Ectodermal cell (in vitro differentiated cells): ENCODE measurements around the gene PIBF1.

Experiments used
- H3K27ac ChIP-seq: 2 replicates; pipeline ENCODE4 v1.7.0; 2013; ENCODE audit warnings: mild to moderate bottlenecking, low read depth, low read length; ENCODE audit not compliant: insufficient read depth, poor library complexity, severe bottlenecking
- H3K27me3 ChIP-seq: 2 replicates; pipeline ENCODE4 v1.7.0; 2013; ENCODE audit warnings: mild to moderate bottlenecking, low read length; ENCODE audit not compliant: insufficient read depth, control insufficient read depth, poor library complexity, severe bottlenecking
- H3K36me3 ChIP-seq: one replicate; pipeline ENCODE4 v1.7.0; 2013; ENCODE audit warnings: low read length; ENCODE audit not compliant: control insufficient read depth, insufficient read depth
- H3K4me1 ChIP-seq: one replicate; pipeline ENCODE4 v1.7.0; 2013; ENCODE audit warnings: low read length; ENCODE audit not compliant: control insufficient read depth, insufficient read depth
- H3K4me3 ChIP-seq: 2 replicates; pipeline ENCODE4 v1.7.0; 2013; ENCODE audit warnings: low read depth, low read length, control low read depth; ENCODE audit not compliant: insufficient read depth
- H3K9me3 ChIP-seq: 2 replicates; pipeline ENCODE4 v1.7.0; 2013; ENCODE audit warnings: mild to moderate bottlenecking, low read length, moderate library complexity; ENCODE audit not compliant: control insufficient read depth
- WGBS, 2 experiments: methylation state at CpG; one replicate each; pipeline ENCODE4 v1.1.7; 2013; ENCODE audit warnings: missing lambda C conversion rate in 2 of 2; 5-methylcytosine and 5-hydroxymethylcytosine counted together

The PIBF1 gene

GRCh38 chr13:73057284-73058063, 275.5 kb downstream of the PIBF1 start:
- WGBS, 2 experiments: 78 to 83% methylated on average over 3 of the region's 4 CpGs

DNA sequence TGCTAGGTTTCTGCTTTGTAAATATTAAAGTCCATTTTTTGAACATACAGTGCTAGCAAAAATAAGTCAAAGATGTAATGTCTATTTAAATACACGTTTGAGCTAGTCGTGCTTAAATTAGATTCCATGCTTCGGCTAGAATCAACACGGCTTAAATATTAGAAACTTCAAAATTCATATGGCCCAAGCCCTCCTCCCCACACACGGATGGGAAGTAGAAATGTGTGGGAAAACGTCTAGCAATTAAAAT, 276.1 kb downstream of the PIBF1 start:
- WGBS, 2 experiments: 35 to 39% methylated on average over 4 to 6 of the region's 6 CpGs
- Histone ChIP-seq H3K27ac (no peak overlapping the region), H3K27me3 (peaks cover 66% of the 10 kb centered on the region), H3K9me3 (no peaks in the 10 kb centered on the region), H3K4me3 (no peak overlapping the region), H3K36me3 (no peaks in the 10 kb centered on the region), H3K4me1 (no peaks in the 10 kb centered on the region)

More at GRCh38 chr13:73057284-73058063, 275.5 kb downstream of the PIBF1 start:
- H3K27me3 ChIP-seq: peaks cover 66% of the 10 kb centered on the region
- no peak overlapping the region for H3K27ac ChIP-seq
- no peaks in the 10 kb centered on the region for H3K4me1 ChIP-seq
- no peaks in the 10 kb centered on the region for H3K36me3 ChIP-seq
- no peaks in the 10 kb centered on the region for H3K9me3 ChIP-seq
- H3K4me3 ChIP-seq: no peak overlapping the region

GRCh38 chr13:73058432-73058735, 276.5 kb downstream of the PIBF1 start:
- Histone ChIP-seq H3K36me3 (no peaks in the 10 kb centered on the region), H3K27ac (no peak overlapping the region), H3K27me3 (peaks cover 69% of the 10 kb centered on the region), H3K4me1 (no peaks in the 10 kb centered on the region), H3K9me3 (no peaks in the 10 kb centered on the region), H3K4me3 (peak overlapping the region; percentile 58)
- WGBS, 2 experiments: 2 to 6% methylated on average over 8 of the region's 8 CpGs

GRCh38 chr13:73058736-73059459, 277.0 kb downstream of the PIBF1 start, which contains the start of gene KLF5:
Gene KLF5, plus strand, starts transcription at chr13:73059005. Its CDS starts 323 bp downstream, at chr13:73059328.
- Histone ChIP-seq H3K4me3 (peak within 1 kb of the TSS; percentile 58), H3K4me1 (no peaks in the 10 kb centered on the region), H3K9me3 (no peaks in the 10 kb centered on the region), H3K27ac (no peak within 1 kb of the TSS), H3K36me3 (no peaks in the 10 kb centered on the region), H3K27me3 (peaks cover 72% of the 10 kb centered on the region)
- 0 to 1% methylated on average over 93 of the region's 93 CpGs for WGBS, 2 experiments

DNA sequence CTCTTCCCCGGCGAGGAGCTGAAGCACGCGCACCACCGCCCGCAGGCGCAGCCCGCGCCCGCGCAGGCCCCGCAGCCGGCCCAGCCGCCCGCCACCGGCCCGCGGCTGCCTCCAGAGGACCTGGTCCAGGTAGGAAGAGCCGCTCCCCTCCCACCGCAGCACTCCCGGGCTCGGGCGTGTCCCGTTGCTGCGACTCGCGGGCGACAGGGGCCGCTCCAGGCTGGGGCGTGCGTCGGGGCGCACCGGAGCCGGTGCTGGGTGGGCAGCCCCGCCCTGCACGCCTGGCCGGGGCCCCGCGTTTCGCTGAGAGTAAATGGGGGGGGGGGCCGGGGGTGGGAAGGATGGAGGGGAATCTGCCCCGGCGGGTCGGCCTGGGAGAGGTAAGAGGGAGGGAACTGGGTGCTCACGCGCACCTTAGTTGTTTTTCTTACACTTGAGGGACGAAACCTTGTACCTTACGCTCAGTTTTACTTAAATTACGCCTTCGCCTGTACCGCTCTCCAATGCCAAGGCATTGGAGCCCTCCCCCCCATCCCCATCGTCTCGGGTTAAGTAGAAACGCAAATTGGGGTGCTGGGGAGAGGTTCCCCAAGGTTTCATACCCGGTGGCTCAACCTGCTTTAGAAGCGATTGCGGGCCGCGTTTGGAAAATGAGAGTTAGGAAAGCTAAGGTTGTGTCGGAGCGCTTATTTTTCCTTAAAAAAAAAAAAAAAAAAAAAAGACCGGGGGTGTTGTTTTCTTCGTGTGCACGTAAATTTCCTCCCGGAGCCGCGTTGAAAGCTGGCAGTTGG, 277.7 kb downstream of the PIBF1 start:
- Histone ChIP-seq H3K9me3 (no peaks in the 10 kb centered on the region), H3K4me3 (peak overlapping the region; percentile 58), H3K4me1 (no peaks in the 10 kb centered on the region), H3K27me3 (peaks cover 72% of the 10 kb centered on the region), H3K36me3 (no peaks in the 10 kb centered on the region), H3K27ac (no peak overlapping the region)
- 0 to 1% methylated on average over 67 to 68 of the region's 68 CpGs for WGBS, 2 experiments

DNA sequence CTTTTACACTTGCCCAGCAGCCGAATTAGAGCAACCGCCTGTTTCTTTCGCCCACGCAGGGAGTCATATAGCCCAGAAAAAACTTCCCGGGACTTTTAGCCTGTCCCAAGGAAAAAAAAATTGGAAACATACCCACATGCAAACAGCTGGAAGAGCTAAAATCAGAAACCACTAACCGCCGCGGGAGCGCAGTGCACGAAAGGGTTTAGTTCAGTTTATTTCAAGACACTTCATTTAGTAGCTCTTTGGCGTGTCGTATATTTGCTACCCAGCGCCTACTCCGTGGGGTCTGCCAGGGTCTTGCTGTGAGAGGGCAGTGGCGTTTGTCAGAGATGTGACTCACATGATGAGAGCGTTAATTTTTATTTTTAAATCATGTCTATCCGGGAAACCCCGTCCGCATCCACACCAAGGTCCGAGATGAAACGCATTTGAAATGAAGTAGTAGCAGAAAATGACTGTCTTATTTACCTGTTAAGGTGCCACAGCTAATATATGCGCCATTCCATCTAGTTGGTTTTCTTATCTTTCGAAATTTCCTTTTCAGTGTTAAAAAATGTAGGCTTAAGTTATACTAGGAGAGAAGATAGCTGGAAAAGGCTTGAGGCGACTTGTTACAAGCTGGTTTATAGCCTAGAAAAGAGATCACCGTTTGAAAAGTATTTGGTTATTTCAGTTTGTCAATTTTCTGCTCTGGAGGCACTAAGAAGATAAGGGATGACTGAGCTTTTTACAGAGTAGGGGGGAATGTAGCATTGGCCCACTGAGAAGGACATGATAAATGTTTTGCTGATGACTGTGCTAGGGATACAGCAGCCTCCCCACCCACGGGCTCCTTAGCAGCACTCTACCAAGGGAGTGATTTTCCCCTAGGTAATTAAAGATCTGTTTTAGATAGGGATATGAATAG, 278.6 kb downstream of the PIBF1 start:
- Histone ChIP-seq H3K36me3 (no peaks in the 10 kb centered on the region), H3K4me1 (no peaks in the 10 kb centered on the region), H3K9me3 (no peaks in the 10 kb centered on the region), H3K4me3 (peak overlapping the region; percentile 58), H3K27me3 (peaks cover 72% of the 10 kb centered on the region), H3K27ac (no peak overlapping the region)
- 15 to 16% methylated on average over 25 of the region's 26 CpGs for WGBS, 2 experiments

DNA sequence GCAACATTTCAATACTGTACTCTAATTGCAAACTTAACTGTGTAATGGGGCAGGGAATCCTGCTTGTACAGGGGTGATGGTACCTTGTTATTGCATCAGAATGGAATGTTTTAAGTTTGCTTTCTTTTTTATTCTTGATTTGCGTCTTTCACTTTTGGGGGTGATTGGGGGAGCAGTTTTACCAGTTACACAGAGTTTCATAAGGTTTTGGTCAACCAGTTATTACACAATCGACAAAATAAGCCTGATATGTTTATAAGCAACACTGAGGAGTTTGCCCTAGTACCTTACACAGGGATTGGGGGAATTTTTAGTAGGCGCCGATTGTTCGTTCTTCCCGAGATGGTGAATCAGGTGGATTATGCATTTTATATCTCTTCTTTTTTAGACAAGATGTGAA, 279.5 kb downstream of the PIBF1 start:
- Histone ChIP-seq H3K27ac (no peak overlapping the region), H3K27me3 (peaks cover 65% of the 10 kb centered on the region)

DNA sequence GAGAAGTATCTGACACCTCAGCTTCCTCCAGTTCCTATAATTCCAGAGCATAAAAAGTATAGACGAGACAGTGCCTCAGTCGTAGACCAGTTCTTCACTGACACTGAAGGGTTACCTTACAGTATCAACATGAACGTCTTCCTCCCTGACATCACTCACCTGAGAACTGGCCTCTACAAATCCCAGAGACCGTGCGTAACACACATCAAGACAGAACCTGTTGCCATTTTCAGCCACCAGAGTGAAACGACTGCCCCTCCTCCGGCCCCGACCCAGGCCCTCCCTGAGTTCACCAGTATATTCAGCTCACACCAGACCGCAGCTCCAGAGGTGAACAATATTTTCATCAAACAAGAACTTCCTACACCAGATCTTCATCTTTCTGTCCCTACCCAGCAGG, 279.9 kb downstream of the PIBF1 start:
- Histone ChIP-seq H3K4me3 (no peak overlapping the region), H3K9me3 (no peaks in the 10 kb centered on the region), H3K4me1 (no peaks in the 10 kb centered on the region), H3K27me3 (peaks cover 61% of the 10 kb centered on the region), H3K36me3 (no peaks in the 10 kb centered on the region), H3K27ac (no peak overlapping the region)
- 73 to 84% methylated on average over 9 of the region's 9 CpGs for WGBS, 2 experiments

More for the DNA sequence above, 279.5 kb downstream of the PIBF1 start:
- H3K9me3 ChIP-seq: no peaks in the 10 kb centered on the region
- no peaks in the 10 kb centered on the region for H3K36me3 ChIP-seq
- no peaks in the 10 kb centered on the region for H3K4me1 ChIP-seq
- no peak overlapping the region for H3K4me3 ChIP-seq
- WGBS, 2 experiments: 97 to 100% methylated on average over 6 of the region's 6 CpGs

- Histone ChIP-seq H3K4me3 (no peak overlapping the region), H3K36me3 (no peaks in the 10 kb centered on the region), H3K27me3 (peaks cover 55% of the 10 kb centered on the region), H3K9me3 (no peaks in the 10 kb centered on the region), H3K27ac (no peak overlapping the region), H3K4me1 (no peaks in the 10 kb centered on the region)
- 78 to 92% methylated on average over 4 to 13 of the region's 13 CpGs for WGBS, 2 experiments
These were observed 280.5 kb downstream of the PIBF1 start for GRCh38 chr13:73062468-73062867.
